HEK293 (cell line): ENCODE data around the gene TMEM250.
A peak's percentile ranks its signal among the peaks of the same experiment; 100 is the strongest.

ENCODE experiments used
- CTCF ChIA-PET: fragments of 350-600 bp; formaldehyde crosslinking; extraction: SDS; loops from one replicate; lab custom pipeline; 2021; ENCODE audit warnings: antibody characterized with exemption; lab: Yijun Ruan, JAX
- POLR2A ChIA-PET: fragments of 300-600 bp; formaldehyde crosslinking; extraction: SDS; loops from one replicate; lab custom pipeline; 2020; ENCODE audit warnings: antibody characterized with exemption, inconsistent platforms; lab: Yijun Ruan, JAX
- H3K27ac ChIP-seq: fragments of 200-500 bp; sonication (Bioruptor generic); 2 replicates; pipeline ENCODE4 v1.5.1; 2014; ENCODE audit warnings: low read depth, low read length, control low read depth, inconsistent platforms; ENCODE audit errors: extremely low read depth
- H3K36me3 ChIP-seq, 2 experiments: fragments of 200-500 bp in 1 of 2; sonication (Bioruptor generic) in 1 of 2; 1 replicate in 1 of 2; 2 replicates in 1 of 2; pipeline ENCODE4 v1.5.1; 2014 to 2017; ENCODE audit warnings: inconsistent platforms in 2 of 2, low read length in 2 of 2; ENCODE audit not compliant: control insufficient read depth in 2 of 2, insufficient read depth in 1 of 2
- H3K4me1 ChIP-seq: fragments of 200-500 bp; sonication (Bioruptor generic); 2 replicates; pipeline ENCODE4 v1.5.1; 2014; ENCODE audit warnings: mild to moderate bottlenecking, low read length, inconsistent platforms; ENCODE audit not compliant: control insufficient read depth, insufficient read depth
- H3K4me3 ChIP-seq: 2 replicates; pipeline ENCODE4 v1.5.1; 2011; ENCODE audit warnings: low read depth, mild to moderate bottlenecking, control low read depth, low read length, moderate library complexity
- H3K9me3 ChIP-seq: fragments of 200-500 bp; sonication (Bioruptor generic); 2 replicates; pipeline ENCODE4 v1.5.1; 2014; ENCODE audit warnings: low read depth, low read length, inconsistent platforms; ENCODE audit not compliant: control insufficient read depth, insufficient read depth
- BCL6B ChIP-seq: fragments of 450-650 bp; formaldehyde crosslinking; IDR thresholded peaks from 2 replicates; pipeline ENCODE4 v1.5.1; 2017; ENCODE audit warnings: missing biosample characterization, missing genetic modification characterization
- CTCF ChIP-seq: fragments of 450-650 bp; formaldehyde crosslinking; IDR thresholded peaks from 2 replicates; pipeline ENCODE4 v1.5.1; 2016; ENCODE audit warnings: missing biosample characterization, missing genetic modification characterization
- EGR2 ChIP-seq: fragments of 450-650 bp; formaldehyde crosslinking; IDR thresholded peaks from 2 replicates; pipeline ENCODE4 v1.5.1; 2016; ENCODE audit warnings: low read depth, missing biosample characterization, missing genetic modification characterization
- GLIS1 ChIP-seq: fragments of 450-650 bp; formaldehyde crosslinking; IDR thresholded peaks from 2 replicates; pipeline ENCODE4 v1.5.1; 2016; ENCODE audit warnings: missing biosample characterization, missing genetic modification characterization
- GLIS2 ChIP-seq: fragments of 450-650 bp; formaldehyde crosslinking; IDR thresholded peaks from 2 replicates; pipeline ENCODE4 v1.5.1; 2016; ENCODE audit warnings: missing biosample characterization, missing genetic modification characterization
- IKZF3 ChIP-seq: fragments of 450-650 bp; IDR thresholded peaks from 2 replicates; pipeline ENCODE4 v1.5.0; 2018; ENCODE audit warnings: missing biosample characterization, mild to moderate bottlenecking, missing genetic modification characterization, moderate library complexity
- KLF7 ChIP-seq: fragments of 450-650 bp; formaldehyde crosslinking; IDR thresholded peaks from 2 replicates; pipeline ENCODE4 v1.5.1; 2016; ENCODE audit warnings: missing biosample characterization, missing genetic modification characterization, borderline replicate concordance
- MYNN ChIP-seq: fragments of 450-650 bp; formaldehyde crosslinking; IDR thresholded peaks from 2 replicates; pipeline ENCODE4 v1.5.1; 2016; ENCODE audit warnings: missing biosample characterization, missing genetic modification characterization, borderline replicate concordance
- PRDM6 ChIP-seq: fragments of 450-650 bp; formaldehyde crosslinking; IDR thresholded peaks from 2 replicates; pipeline ENCODE4 v1.5.1; 2017; ENCODE audit warnings: missing biosample characterization, missing genetic modification characterization
- SP2 ChIP-seq: fragments of 450-650 bp; formaldehyde crosslinking; IDR thresholded peaks from 2 replicates; pipeline ENCODE4 v1.5.1; 2016; ENCODE audit warnings: missing biosample characterization, missing genetic modification characterization
- SP3 ChIP-seq: fragments of 450-650 bp; formaldehyde crosslinking; IDR thresholded peaks from 2 replicates; pipeline ENCODE4 v1.5.1; 2016; ENCODE audit warnings: missing biosample characterization, missing genetic modification characterization
- ZBTB20 ChIP-seq: fragments of 450-650 bp; formaldehyde crosslinking; IDR thresholded peaks from 2 replicates; pipeline ENCODE4 v1.5.1; 2016; ENCODE audit warnings: missing biosample characterization, missing genetic modification characterization
- ZBTB8A ChIP-seq: fragments of 450-650 bp; formaldehyde crosslinking; IDR thresholded peaks from 2 replicates; pipeline ENCODE4 v1.5.1; 2016; ENCODE audit warnings: missing biosample characterization, missing genetic modification characterization
- ZEB2 ChIP-seq: fragments of 450-650 bp; formaldehyde crosslinking; IDR thresholded peaks from 2 replicates; pipeline ENCODE4 v1.5.1; 2016; ENCODE audit warnings: missing biosample characterization, missing genetic modification characterization
- ZNF133 ChIP-seq: fragments of 450-650 bp; formaldehyde crosslinking; IDR thresholded peaks from 2 replicates; pipeline ENCODE4 v1.5.1; 2016; ENCODE audit warnings: missing biosample characterization, missing genetic modification characterization
- ZNF138 ChIP-seq: fragments of 450-650 bp; formaldehyde crosslinking; IDR thresholded peaks from 2 replicates; pipeline ENCODE4 v1.5.1; 2016; ENCODE audit warnings: missing biosample characterization, missing genetic modification characterization, borderline replicate concordance
- ZNF174 ChIP-seq: fragments of 450-650 bp; formaldehyde crosslinking; IDR thresholded peaks from 2 replicates; pipeline ENCODE4 v1.5.0; 2017; ENCODE audit warnings: missing biosample characterization, mild to moderate bottlenecking, missing genetic modification characterization
- ZNF350 ChIP-seq: fragments of 450-650 bp; formaldehyde crosslinking; IDR thresholded peaks from 2 replicates; pipeline ENCODE4 v1.5.0; 2017; ENCODE audit warnings: missing biosample characterization, mild to moderate bottlenecking, missing genetic modification characterization
- ZNF404 ChIP-seq: fragments of 450-650 bp; formaldehyde crosslinking; IDR thresholded peaks from 2 replicates; pipeline ENCODE4 v1.5.1; 2017; ENCODE audit warnings: missing biosample characterization, missing genetic modification characterization
- ZNF571 ChIP-seq: fragments of 450-650 bp; formaldehyde crosslinking; IDR thresholded peaks from 2 replicates; pipeline ENCODE4 v1.5.0; 2017; ENCODE audit warnings: missing biosample characterization, missing genetic modification characterization
- ZNF600 ChIP-seq: fragments of 450-650 bp; formaldehyde crosslinking; IDR thresholded peaks from 2 replicates; pipeline ENCODE4 v1.5.1; 2016; ENCODE audit warnings: missing biosample characterization, missing genetic modification characterization
- ZNF645 ChIP-seq: fragments of 450-650 bp; formaldehyde crosslinking; IDR thresholded peaks from 2 replicates; pipeline ENCODE4; 2016; ENCODE audit warnings: missing biosample characterization, missing genetic modification characterization
- ZNF654 ChIP-seq: fragments of 450-650 bp; formaldehyde crosslinking; IDR thresholded peaks from 2 replicates; pipeline ENCODE4 v1.5.1; 2016; ENCODE audit warnings: low read depth, missing biosample characterization, missing genetic modification characterization
- ZNF660 ChIP-seq: fragments of 450-650 bp; IDR thresholded peaks from 2 replicates; pipeline ENCODE4 v1.5.1; 2018; ENCODE audit warnings: missing biosample characterization, mild to moderate bottlenecking, missing genetic modification characterization

The TMEM250 gene

GRCh38 chr9:136090768-136091581 lies 27.7 kb downstream of the TMEM250 start:
- peaks cover 6% of the 10 kb centered on the region for H3K4me1 ChIP-seq
- ChIA-PET CTCF (interaction anchor here (0.6 to 4.0 kb wide), 9 partner anchors 27 to 200 kb away, joined by 3 to 67 read pairs (median 5); no protein-coding TSS in a partner anchor), POLR2A (interaction anchor here (1.0 to 2.4 kb wide), 5 partner anchors 19 to 39 kb away, joined by 3 to 9 read pairs (median 5); no protein-coding TSS in a partner anchor)
- H3K36me3 ChIP-seq = peaks cover 0 to 11% of the 10 kb centered on the region in 2 experiments; a peak in 1 of 3 replicates
- H3K9me3 ChIP-seq = no peaks in the 10 kb centered on the region
- H3K27ac ChIP-seq = no peak overlapping the region
- H3K4me3 ChIP-seq = no peak overlapping the region
- TF ChIP-seq CTCF (tag by site-specific recombination) = no peak
- TF ChIP-seq EGR2 (tag by site-specific recombination) = no peak
- TF ChIP-seq ZNF404 (tag by site-specific recombination) = no peak
- TF ChIP-seq GLIS1 (tag by site-specific recombination) = peak; percentile 62; the same call in 1 of the 2 replicates
- TF ChIP-seq IKZF3 = peak; percentile 39; the same call in 1 of the 2 replicates
- TF ChIP-seq ZBTB8A (tag by site-specific recombination) = peak; percentile 22; the same call in 1 of the 2 replicates
- TF ChIP-seq ZNF350 (tag by site-specific recombination) = no peak
- 0 out of 2 replicates have a peak, but pooled peaks have one; percentile 10 for TF ChIP-seq ZBTB20 (tag by site-specific recombination)
- TF ChIP-seq ZEB2 (tag by site-specific recombination) = no peak
- 0 out of 2 replicates have a peak, but pooled peaks have one; percentile 5 for TF ChIP-seq GLIS2
- peak; percentile 47; the same call in 1 of the 2 replicates for TF ChIP-seq SP3
- peak; percentile 30; the same call in 1 of the 2 replicates for TF ChIP-seq SP2

GRCh38 chr9:136090056-136090735 lies 28.5 kb downstream of the TMEM250 start:
- H3K36me3 ChIP-seq = peaks cover 0 to 11% of the 10 kb centered on the region in 2 experiments; a peak in 1 of 3 replicates
- no peak overlapping the region for H3K4me3 ChIP-seq
- H3K4me1 ChIP-seq = peaks cover 6% of the 10 kb centered on the region
- ChIA-PET CTCF (interaction anchor here (0.6 to 4.0 kb wide), 20 partner anchors 19 to 318 kb away, joined by 3 to 67 read pairs (median 4); no protein-coding TSS in a partner anchor), POLR2A (interaction anchor here (1.5 to 2.4 kb wide), 4 partner anchors 22 to 38 kb away, joined by 4 to 9 read pairs (median 6); no protein-coding TSS in a partner anchor)
- no peak overlapping the region for H3K27ac ChIP-seq
- no peaks in the 10 kb centered on the region for H3K9me3 ChIP-seq
- TF ChIP-seq MYNN (tag by site-specific recombination) (peak; percentile 79), GLIS2 (0 out of 2 replicates have a peak, but pooled peaks have one; percentile 6), BCL6B (tag by site-specific recombination) (no peak)

- no peaks in the 10 kb centered on the region for H3K9me3 ChIP-seq
- H3K4me1 ChIP-seq = peaks cover 6% of the 10 kb centered on the region
- no peak overlapping the region for H3K27ac ChIP-seq
- peaks cover 0 to 11% of the 10 kb centered on the region in 2 experiments; a peak in 1 of 3 replicates for H3K36me3 ChIP-seq
- POLR2A ChIA-PET = interaction anchor here (1.5 to 1.8 kb wide), 2 partner anchors 23 to 24 kb away, joined by 4 to 5 read pairs; no protein-coding TSS in a partner anchor
- no peak overlapping the region for H3K4me3 ChIP-seq
- CTCF ChIA-PET = interaction anchor here (0.6 to 4.0 kb wide), 19 partner anchors 12 to 317 kb away, joined by 3 to 67 read pairs (median 4); no protein-coding TSS in a partner anchor
- peak; percentile 26 for TF ChIP-seq ZNF654 (tag by site-specific recombination)
- 0 out of 2 replicates have a peak, but pooled peaks have one; percentile 41 for TF ChIP-seq PRDM6
- no peak for TF ChIP-seq ZNF174 (tag by site-specific recombination)
- no peak for TF ChIP-seq ZNF600 (tag by site-specific recombination)
- TF ChIP-seq ZNF571 (tag by site-specific recombination) = no peak
- no peak for TF ChIP-seq ZNF645 (tag by site-specific recombination)
- TF ChIP-seq KLF7 (tag by site-specific recombination) = no peak
- no peak for TF ChIP-seq ZNF133 (tag by site-specific recombination)
- 0 out of 2 replicates have a peak, but pooled peaks have one; percentile 13 for TF ChIP-seq ZNF660 (tag by site-specific recombination)
- TF ChIP-seq ZNF138 (tag by site-specific recombination) = no peak
Observed at GRCh38 chr9:136089697-136090045, 29.0 kb downstream of the TMEM250 start.
